Spleen (tissue), 7 donors: ENCODE results near the gene MAST2.

Experiments used
- CTCF ChIP-seq, 11 experiments: fragments of 200-600 bp in 7 of 11; fragments of 450-650 bp in 4 of 11; sonication (generic) in 4 of 11; IDR thresholded peaks in 8 of 11; conservative IDR thresholded peaks in 3 of 11; 1 replicate in 7 of 11; 2 replicates in 4 of 11; pipeline versions ENCODE4 v1.4.0 to v1.8.0; 2016 to 2021; ENCODE audit warnings: antibody characterized with exemption in 11 of 11, inconsistent platforms in 4 of 11, mild to moderate bottlenecking in 1 of 11
- POLR2AphosphoS5 ChIP-seq, 3 donors: sonication (generic); formaldehyde crosslinking; IDR thresholded peaks; one replicate each; pipeline ENCODE4 v1.5.1; 2017; ENCODE audit warnings: antibody characterized with exemption in 3 of 3
- donor health status: DM: no; HTN: no; CAD: no; lungs with moderate emphysema.
- donor health status: DM: no; HTN: no; CAD: no.
- donor health status: DM: no; HTN: no; CAD: no.

GRCh38 chr1:46043458-46044017, 240.1 kb downstream of the MAST2 start:
- TF ChIP-seq CTCF (IDR thresholded peaks at IDR 0.05 in 8 of 11, conservative IDR thresholded peaks at IDR 0.05 in 3 of 11) (no peak), POLR2AphosphoS5 (IDR thresholded peaks at IDR 0.05) (peak in 2 of 3 donors; percentile 49 to 74)
